ENCODE data around the gene TTC21A. TPM values are rescaled to one million over a fixed set of nuclear protein-coding genes. Genes with fewer than 3 reads are reported as not detected.
"Not testable (repeated sequence)": the region's sequence is repeated elsewhere in the genome, so short reads cannot be mapped to it uniquely, and the experiment has no call there.

The TTC21A gene, protein sequence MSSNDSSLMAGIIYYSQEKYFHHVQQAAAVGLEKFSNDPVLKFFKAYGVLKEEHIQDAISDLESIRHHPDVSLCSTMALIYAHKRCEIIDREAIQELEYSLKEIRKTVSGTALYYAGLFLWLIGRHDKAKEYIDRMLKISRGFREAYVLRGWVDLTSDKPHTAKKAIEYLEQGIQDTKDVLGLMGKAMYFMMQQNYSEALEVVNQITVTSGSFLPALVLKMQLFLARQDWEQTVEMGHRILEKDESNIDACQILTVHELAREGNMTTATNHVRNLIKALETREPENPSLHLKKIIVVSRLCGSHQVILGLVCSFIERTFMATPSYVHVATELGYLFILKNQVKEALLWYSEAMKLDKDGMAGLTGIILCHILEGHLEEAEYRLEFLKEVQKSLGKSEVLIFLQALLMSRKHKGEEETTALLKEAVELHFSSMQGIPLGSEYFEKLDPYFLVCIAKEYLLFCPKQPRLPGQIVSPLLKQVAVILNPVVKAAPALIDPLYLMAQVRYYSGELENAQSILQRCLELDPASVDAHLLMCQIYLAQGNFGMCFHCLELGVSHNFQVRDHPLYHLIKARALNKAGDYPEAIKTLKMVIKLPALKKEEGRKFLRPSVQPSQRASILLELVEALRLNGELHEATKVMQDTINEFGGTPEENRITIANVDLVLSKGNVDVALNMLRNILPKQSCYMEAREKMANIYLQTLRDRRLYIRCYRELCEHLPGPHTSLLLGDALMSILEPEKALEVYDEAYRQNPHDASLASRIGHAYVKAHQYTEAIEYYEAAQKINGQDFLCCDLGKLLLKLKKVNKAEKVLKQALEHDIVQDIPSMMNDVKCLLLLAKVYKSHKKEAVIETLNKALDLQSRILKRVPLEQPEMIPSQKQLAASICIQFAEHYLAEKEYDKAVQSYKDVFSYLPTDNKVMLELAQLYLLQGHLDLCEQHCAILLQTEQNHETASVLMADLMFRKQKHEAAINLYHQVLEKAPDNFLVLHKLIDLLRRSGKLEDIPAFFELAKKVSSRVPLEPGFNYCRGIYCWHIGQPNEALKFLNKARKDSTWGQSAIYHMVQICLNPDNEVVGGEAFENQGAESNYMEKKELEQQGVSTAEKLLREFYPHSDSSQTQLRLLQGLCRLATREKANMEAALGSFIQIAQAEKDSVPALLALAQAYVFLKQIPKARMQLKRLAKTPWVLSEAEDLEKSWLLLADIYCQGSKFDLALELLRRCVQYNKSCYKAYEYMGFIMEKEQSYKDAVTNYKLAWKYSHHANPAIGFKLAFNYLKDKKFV (N-terminal part only)
- total RNA-seq: 0.55 TPM in 2 replicates

DNA sequence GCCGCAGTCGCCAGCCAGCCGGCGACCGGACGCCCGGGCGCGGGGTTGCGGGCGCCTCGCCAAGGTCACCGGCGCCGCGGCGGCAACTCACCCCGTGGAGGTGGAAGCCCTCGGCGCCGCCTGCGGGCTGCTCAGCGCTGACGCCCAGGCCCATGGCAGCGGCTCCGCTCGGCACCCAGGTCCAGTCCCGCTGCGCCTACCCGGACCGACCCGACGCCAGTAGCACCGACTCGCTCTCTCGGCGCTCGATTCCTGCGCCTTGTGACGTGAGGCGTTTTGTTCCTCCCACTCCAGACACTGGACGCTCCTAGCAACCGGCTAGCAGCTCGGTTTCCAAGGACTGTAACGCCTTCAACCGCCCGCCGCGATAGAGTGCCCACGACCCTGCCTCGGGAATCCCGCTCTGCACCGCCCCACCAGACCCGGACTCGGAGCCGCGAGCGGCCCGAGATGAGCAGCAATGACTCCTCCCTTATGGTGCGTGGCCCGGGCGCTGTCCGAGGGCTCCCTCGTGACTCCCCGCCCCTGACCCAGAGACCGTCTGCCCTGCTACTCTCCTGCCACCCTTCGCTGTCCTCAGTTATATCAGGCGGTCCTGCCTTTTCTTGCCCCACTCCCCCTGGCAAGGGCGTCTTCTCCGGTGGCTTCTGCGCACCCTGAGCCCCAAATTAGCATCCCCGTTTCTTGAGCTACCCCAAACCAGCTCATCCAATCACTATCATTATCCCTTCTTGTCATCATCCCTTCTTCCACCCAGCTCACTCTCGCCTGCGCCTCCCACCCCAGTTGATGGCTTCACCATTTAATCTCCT, at the start of gene TTC21A, which contains the start of gene GORASP1:
Gene TTC21A, plus strand, starts transcription at position 293 of the 812 bp plus-strand sequence. Its CDS starts 158 bp downstream, at position 451.
Gene GORASP1, minus strand, starts transcription at position 240 of the 812 bp plus-strand sequence. Its CDS starts 86 bp downstream, at position 154.
- Mint-ChIP-seq H3K9me3 (no peaks in the 10 kb centered on the region), H3K27ac (peak within 1 kb of the TSS; percentile 54), H3K4me1 (ENCODE audit: low read depth) (peaks cover 29% of the 10 kb centered on the region), H3K36me3 (ENCODE audit: low read depth) (peaks cover 7% of the 10 kb centered on the region), H3K27me3 (ENCODE audit: low read depth) (peaks cover 3% of the 10 kb centered on the region), H3K4me3 (ENCODE audit: low read depth) (peak within 1 kb of the TSS; percentile 93)
- intact Hi-C loops (cut with micrococcal nuclease): loop anchor here (1.0 to 5.0 kb wide), 3 partner anchors 44 to 185 kb away; no protein-coding TSS in a partner anchor
- peak; percentile 55 for DNase-seq (ENCODE audit: low spot score)

DNA sequence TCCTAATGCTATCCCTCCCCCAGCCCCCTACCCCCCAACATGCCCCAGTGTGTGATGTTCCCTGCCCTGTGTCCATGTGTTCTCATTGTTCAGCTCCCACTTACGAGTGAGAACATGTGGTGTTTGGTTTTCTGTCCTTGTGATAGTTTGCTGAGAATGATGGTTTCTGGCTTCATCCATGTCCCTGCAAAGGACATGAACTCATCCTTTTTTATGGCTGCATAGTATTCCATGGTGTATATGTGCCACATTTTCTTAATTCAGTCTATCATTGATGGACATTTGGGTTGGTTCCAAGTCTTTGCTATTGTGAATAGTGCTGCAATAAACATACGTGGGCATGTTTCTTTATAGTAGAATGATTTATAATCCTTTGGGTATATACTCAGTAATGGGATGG, 46.3 kb upstream of the TTC21A start:
- H3K27me3 Mint-ChIP-seq (ENCODE audit: low read depth); H3K4me3 Mint-ChIP-seq (ENCODE audit: low read depth); H3K27ac Mint-ChIP-seq; H3K9me3 Mint-ChIP-seq; intact Hi-C loops (cut with micrococcal nuclease); DNase-seq (ENCODE audit: low spot score): not testable (repeated sequence)
- Mint-ChIP-seq H3K4me1 (ENCODE audit: low read depth) (peaks cover 11% of the 10 kb centered on the region), H3K36me3 (ENCODE audit: low read depth) (peaks cover 20% of the 10 kb centered on the region)

DNA sequence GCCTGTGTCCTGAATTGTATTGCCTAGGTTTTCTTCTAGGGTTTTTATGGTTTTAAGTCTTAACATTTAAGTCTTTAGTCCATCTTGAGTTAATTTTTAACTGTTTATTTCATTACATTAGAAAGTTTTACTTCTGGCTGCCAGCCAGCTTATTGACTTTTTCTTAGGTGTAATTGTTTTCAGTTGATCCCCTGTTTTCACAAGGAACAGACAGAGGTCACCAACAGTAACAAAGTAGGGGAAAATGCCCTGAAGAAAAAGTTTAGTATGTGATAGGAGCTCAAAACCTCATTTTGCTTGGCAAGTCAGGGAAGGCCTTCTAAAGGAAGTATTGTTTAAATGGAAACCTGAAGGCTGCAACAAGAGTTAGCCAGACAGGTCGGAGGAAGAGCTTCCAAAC, 45.3 kb upstream of the TTC21A start:
- intact Hi-C loops (cut with micrococcal nuclease): no loop called here
- Mint-ChIP-seq H3K27ac (no peak overlapping the region), H3K36me3 (ENCODE audit: low read depth) (peaks cover 23% of the 10 kb centered on the region), H3K9me3 (no peaks in the 10 kb centered on the region), H3K4me3 (ENCODE audit: low read depth) (no peak overlapping the region), H3K27me3 (ENCODE audit: low read depth) (no peaks in the 10 kb centered on the region), H3K4me1 (ENCODE audit: low read depth) (peaks cover 11% of the 10 kb centered on the region)
- no peak for DNase-seq (ENCODE audit: low spot score)

DNA sequence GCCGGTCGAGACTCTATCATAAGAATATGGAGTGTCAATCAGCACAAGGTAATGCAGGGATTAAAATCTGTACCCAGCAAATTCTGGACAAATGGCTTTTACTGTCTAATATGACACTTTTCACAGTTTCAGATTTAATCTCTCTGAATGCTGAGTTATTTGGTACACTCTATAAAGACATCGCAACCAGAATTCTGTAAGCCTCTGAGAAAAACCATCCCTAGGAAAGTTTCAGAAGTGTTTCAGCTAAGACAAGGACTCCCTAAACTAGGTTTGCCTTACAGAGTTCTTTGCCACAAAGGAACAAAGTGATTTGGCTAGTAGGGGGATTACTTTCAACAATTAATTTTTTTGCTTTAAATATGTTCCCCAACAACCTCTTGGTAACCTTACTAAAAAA, 44.3 kb upstream of the TTC21A start:
- Mint-ChIP-seq H3K27ac (no peak overlapping the region), H3K4me3 (ENCODE audit: low read depth) (no peak overlapping the region), H3K36me3 (ENCODE audit: low read depth) (peaks cover 30% of the 10 kb centered on the region), H3K4me1 (ENCODE audit: low read depth) (peaks cover 11% of the 10 kb centered on the region), H3K27me3 (ENCODE audit: low read depth) (no peaks in the 10 kb centered on the region), H3K9me3 (no peaks in the 10 kb centered on the region)
- intact Hi-C loops (cut with micrococcal nuclease): no loop called here
- no peak for DNase-seq (ENCODE audit: low spot score)

DNA sequence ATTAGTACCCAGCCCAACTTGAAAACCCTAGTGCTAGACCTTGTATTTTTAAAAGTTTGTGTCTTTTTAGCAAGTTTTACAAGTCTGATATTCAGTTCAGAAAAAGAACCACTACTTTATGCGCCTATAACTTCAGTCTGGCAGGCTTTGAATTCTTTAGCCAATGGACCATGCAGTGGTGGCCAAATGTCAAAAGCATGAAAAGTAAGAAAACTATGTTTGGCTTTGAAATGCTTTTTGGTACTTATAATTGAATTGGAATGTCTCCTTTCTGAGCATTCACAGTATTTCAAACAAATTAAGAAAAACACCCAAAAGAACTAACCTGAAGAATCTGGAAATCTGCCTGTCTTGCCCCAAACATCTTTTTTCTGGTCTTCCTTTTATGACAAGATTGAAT, 42.8 kb upstream of the TTC21A start:
- no peak for DNase-seq (ENCODE audit: low spot score)
- peaks cover 8% of the 10 kb centered on the region for H3K4me1 Mint-ChIP-seq (ENCODE audit: low read depth)
- H3K4me3 Mint-ChIP-seq (ENCODE audit: low read depth): no peak overlapping the region
- H3K36me3 Mint-ChIP-seq (ENCODE audit: low read depth): peaks cover 30% of the 10 kb centered on the region
- H3K27ac Mint-ChIP-seq: no peak overlapping the region
- intact Hi-C loops (cut with micrococcal nuclease): no loop called here
- H3K27me3 Mint-ChIP-seq (ENCODE audit: low read depth): no peaks in the 10 kb centered on the region
- no peaks in the 10 kb centered on the region for H3K9me3 Mint-ChIP-seq

DNA sequence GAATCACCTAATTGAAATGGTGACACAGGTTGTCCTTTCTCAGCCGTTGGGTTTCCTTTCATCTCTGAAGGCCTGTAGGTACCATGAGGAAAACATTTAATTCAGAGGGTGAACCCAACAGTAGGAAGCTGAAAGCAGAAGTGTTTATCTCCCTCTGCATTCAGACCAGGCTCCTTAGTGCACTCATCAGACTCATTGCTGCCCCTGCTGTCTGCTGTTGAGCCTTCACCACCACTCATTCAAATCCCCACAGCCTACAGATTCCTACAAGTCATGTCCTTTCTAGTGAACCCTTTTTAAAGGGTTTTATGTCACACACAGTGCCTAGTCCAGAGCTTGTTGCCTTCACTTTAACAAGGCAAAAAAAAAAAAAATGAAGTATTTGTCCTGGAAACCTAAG, 42.3 kb upstream of the TTC21A start:
- Mint-ChIP-seq H3K36me3 (ENCODE audit: low read depth) (peaks cover 32% of the 10 kb centered on the region), H3K4me1 (ENCODE audit: low read depth) (peaks cover 8% of the 10 kb centered on the region), H3K9me3 (no peaks in the 10 kb centered on the region), H3K4me3 (ENCODE audit: low read depth) (no peak overlapping the region), H3K27me3 (ENCODE audit: low read depth) (no peaks in the 10 kb centered on the region), H3K27ac (no peak overlapping the region)
- DNase-seq (ENCODE audit: low spot score): no peak
- intact Hi-C loops (cut with micrococcal nuclease): no loop called here

DNA sequence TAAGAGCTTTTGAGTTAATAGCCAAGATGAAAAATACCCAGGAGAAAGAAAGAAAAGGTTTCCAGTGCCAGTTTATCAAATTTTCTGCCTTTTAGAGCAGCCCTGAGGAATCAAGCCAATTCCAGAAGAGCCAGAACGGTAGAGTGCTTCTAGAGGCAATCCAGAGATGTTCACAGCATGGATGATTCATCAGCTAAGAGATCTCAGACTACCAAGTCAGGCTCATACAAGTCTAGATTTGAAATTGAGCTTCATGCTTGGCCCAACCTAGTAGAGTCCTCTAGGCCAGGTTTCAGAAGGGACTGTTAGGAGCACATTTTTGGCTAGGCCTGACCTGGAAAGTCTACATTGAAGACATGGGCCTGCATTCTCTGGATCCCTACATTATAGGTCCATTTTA, 40.2 kb upstream of the TTC21A start:
- peaks cover 4% of the 10 kb centered on the region for H3K4me1 Mint-ChIP-seq (ENCODE audit: low read depth)
- no peaks in the 10 kb centered on the region for H3K9me3 Mint-ChIP-seq
- H3K36me3 Mint-ChIP-seq (ENCODE audit: low read depth): peaks cover 42% of the 10 kb centered on the region
- H3K4me3 Mint-ChIP-seq (ENCODE audit: low read depth): no peak overlapping the region
- no peaks in the 10 kb centered on the region for H3K27me3 Mint-ChIP-seq (ENCODE audit: low read depth)
- DNase-seq (ENCODE audit: low spot score): no peak
- intact Hi-C loops (cut with micrococcal nuclease): no loop called here
- no peak overlapping the region for H3K27ac Mint-ChIP-seq

DNA sequence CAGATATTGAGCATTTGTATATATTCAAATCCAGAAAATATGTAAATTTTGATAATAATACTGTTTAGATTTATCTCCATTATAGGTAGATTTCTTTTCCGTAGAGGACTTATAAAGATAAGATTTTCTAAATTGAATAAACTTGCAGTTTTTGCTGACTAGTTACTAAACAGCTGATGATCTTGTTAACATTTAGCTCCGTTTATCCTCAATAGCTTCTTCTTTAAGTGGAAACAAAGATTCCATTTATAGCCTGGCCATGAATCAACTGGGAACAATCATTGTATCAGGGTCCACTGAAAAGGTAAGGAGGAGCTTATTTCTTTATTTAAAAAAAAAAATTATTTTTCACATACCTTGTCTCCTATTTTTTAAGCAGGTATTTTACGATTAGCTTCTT, 38.9 kb upstream of the TTC21A start:
- no peak for DNase-seq (ENCODE audit: low spot score)
- Mint-ChIP-seq H3K4me3 (ENCODE audit: low read depth) (no peak overlapping the region), H3K4me1 (ENCODE audit: low read depth) (peaks cover 4% of the 10 kb centered on the region), H3K9me3 (no peaks in the 10 kb centered on the region), H3K27ac (no peak overlapping the region), H3K27me3 (ENCODE audit: low read depth) (no peaks in the 10 kb centered on the region), H3K36me3 (ENCODE audit: low read depth) (peaks cover 54% of the 10 kb centered on the region)
- intact Hi-C loops (cut with micrococcal nuclease): no loop called here

DNA sequence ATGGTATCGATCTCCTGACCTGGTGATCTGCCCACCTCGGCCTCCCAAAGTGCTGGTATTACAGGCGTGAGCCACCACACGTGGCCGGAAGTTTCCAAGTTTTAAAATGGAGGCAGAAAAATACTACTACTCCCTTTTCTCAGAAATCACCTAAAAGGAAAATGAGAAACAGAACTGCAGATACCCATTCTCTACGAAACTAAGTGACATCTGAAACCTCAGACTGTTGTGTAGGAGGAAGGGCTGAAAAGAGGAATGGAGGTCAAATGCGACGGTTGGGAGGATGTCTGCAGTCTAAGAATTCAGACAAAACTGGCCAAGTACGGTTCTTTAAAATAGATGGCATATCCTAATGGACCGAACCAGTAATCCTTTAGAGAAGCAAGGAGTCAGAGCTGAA, 31.6 kb upstream of the TTC21A start:
- Mint-ChIP-seq H3K4me3 (ENCODE audit: low read depth) (no peak overlapping the region), H3K4me1 (ENCODE audit: low read depth) (peaks cover 10% of the 10 kb centered on the region), H3K9me3 (peaks cover 4% of the 10 kb centered on the region), H3K27me3 (ENCODE audit: low read depth) (no peaks in the 10 kb centered on the region), H3K36me3 (ENCODE audit: low read depth) (peaks cover 67% of the 10 kb centered on the region), H3K27ac (no peak overlapping the region)
- DNase-seq (ENCODE audit: low spot score): no peak
- intact Hi-C loops (cut with micrococcal nuclease): no loop called here

DNA sequence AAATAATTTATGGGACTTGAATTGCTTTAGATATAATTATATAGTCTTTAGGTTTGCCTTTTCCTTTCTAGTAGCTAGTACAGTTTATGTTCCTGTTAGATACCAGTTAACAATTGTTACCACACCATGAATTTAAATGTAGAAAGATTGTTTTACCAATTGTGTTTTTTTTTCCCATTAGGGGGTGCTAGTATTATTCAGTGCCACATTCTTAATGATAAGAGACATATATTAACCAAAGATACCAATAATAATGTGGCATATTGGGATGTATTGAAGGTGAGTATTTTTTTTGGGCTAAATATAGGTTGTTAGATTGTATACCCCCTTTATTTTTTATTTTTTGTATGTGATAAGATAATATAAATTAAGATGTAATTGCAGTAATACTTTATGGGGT, 27.9 kb upstream of the TTC21A start:
- H3K4me1 Mint-ChIP-seq (ENCODE audit: low read depth): peaks cover 24% of the 10 kb centered on the region

DNA sequence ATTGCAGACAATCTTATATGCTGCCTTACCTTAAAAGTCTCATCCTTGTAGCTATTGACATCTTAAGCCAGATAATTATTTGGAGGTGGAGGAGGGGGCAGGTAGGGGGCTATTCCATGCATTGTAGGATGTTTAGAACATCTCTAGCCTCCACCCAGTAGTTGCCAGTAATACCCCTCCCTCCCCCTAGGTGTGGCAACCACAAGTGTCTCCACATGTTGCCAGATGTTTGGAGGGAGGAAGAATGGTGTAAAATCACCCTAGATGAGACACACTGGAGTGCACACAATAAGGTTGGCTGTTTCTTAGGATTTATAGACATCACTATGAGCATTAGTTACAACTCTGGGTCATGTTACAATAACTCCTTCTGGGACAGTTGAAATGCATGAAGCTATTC, 27.5 kb upstream of the TTC21A start:
- Mint-ChIP-seq H3K9me3 (peaks cover under 1% of the 10 kb centered on the region), H3K4me3 (ENCODE audit: low read depth) (no peak overlapping the region), H3K27me3 (ENCODE audit: low read depth) (no peaks in the 10 kb centered on the region), H3K27ac (no peak overlapping the region), H3K36me3 (ENCODE audit: low read depth) (peaks cover 61% of the 10 kb centered on the region), H3K4me1 (ENCODE audit: low read depth) (peaks cover 24% of the 10 kb centered on the region)
- no peak for DNase-seq (ENCODE audit: low spot score)
- intact Hi-C loops (cut with micrococcal nuclease): no loop called here

More for the DNA sequence above, 27.9 kb upstream of the TTC21A start:
- no peak overlapping the region for H3K4me3 Mint-ChIP-seq (ENCODE audit: low read depth)
- no peaks in the 10 kb centered on the region for H3K27me3 Mint-ChIP-seq (ENCODE audit: low read depth)
- DNase-seq (ENCODE audit: low spot score): no peak
- peaks cover 4% of the 10 kb centered on the region for H3K9me3 Mint-ChIP-seq
- H3K27ac Mint-ChIP-seq: no peak overlapping the region
- intact Hi-C loops (cut with micrococcal nuclease): no loop called here
- H3K36me3 Mint-ChIP-seq (ENCODE audit: low read depth): peaks cover 63% of the 10 kb centered on the region

Data from activated T-helper 2 cell treated with anti-CD3 and anti-CD28 coated beads, Interferon-gamma antibody, Interleukin-2, Interleukin-4, amounts not matched to agents 10 μg/mL and 5 μg/mL and 100 μg/mL, durations not matched to agents 14 hours and 24 hours and 36 hours (primary cell).